GM12872 (cell line): ENCODE measurements around the gene EPB41L4A.

Experiments
- CTCF ChIP-seq: IDR thresholded peaks from 3 replicates; pipeline ENCODE4 v1.5.1; 2011; ENCODE audit warnings: low read depth, mild to moderate bottlenecking, low read length, moderate library complexity; ENCODE audit not compliant: insufficient read depth

EPB41L4A gene

GRCh38 chr5:112230606-112231005 lies 188.5 kb downstream of the EPB41L4A start:
- no peak for TF ChIP-seq CTCF

- no peak for TF ChIP-seq CTCF
These were observed 190.4 kb downstream of the EPB41L4A start for GRCh38 chr5:112228667-112229066.

GRCh38 chr5:112227911-112228631 lies 191.0 kb downstream of the EPB41L4A start:
- no peak for TF ChIP-seq CTCF

- TF ChIP-seq CTCF = no peak
These were observed 192.9 kb downstream of the EPB41L4A start for GRCh38 chr5:112226215-112226614.

GRCh38 chr5:112221128-112221527 lies 197.9 kb downstream of the EPB41L4A start:
- no peak for TF ChIP-seq CTCF

GRCh38 chr5:112219000-112219399 lies 200.1 kb downstream of the EPB41L4A start:
- no peak for TF ChIP-seq CTCF

GRCh38 chr5:112217843-112218579 lies 201.1 kb downstream of the EPB41L4A start:
- TF ChIP-seq CTCF = no peak
